ENCODE measurements around the gene GPR158.

Gene GPR158

GRCh38 chr10:25498645-25499044 lies 323.8 kb downstream of the GPR158 start:
- DNase-seq (ENCODE audit: low read depth), result no peak

- no peak for DNase-seq (ENCODE audit: low read depth)
Measured at GRCh38 chr10:25501912-25502311, 327.1 kb downstream of the GPR158 start.

GRCh38 chr10:25502453-25502852 lies 327.7 kb downstream of the GPR158 start:
- DNase-seq (ENCODE audit: low read depth), result no peak

- no peak for DNase-seq (ENCODE audit: low read depth)
Measured at GRCh38 chr10:25504306-25504705, 329.5 kb downstream of the GPR158 start.

GRCh38 chr10:25504838-25505237 lies 330.0 kb downstream of the GPR158 start:
- DNase-seq (ENCODE audit: low read depth), result no peak

GRCh38 chr10:25505466-25505865 lies 330.7 kb downstream of the GPR158 start:
- DNase-seq (ENCODE audit: low read depth), result no peak

- DNase-seq (ENCODE audit: low read depth), result no peak
Measured at GRCh38 chr10:25506821-25507335, 332.1 kb downstream of the GPR158 start.

GRCh38 chr10:25508112-25508815 lies 333.5 kb downstream of the GPR158 start:
- no peak for DNase-seq (ENCODE audit: low read depth)

- DNase-seq (ENCODE audit: low read depth), result no peak
Measured at GRCh38 chr10:25509151-25509550, 334.4 kb downstream of the GPR158 start.

- DNase-seq (ENCODE audit: low read depth), result no peak
Measured at GRCh38 chr10:25522294-25522693, 347.5 kb downstream of the GPR158 start.

- DNase-seq (ENCODE audit: low read depth), result no peak
Measured at GRCh38 chr10:25522946-25523608, 348.3 kb downstream of the GPR158 start.

GRCh38 chr10:25530306-25530705 lies 355.5 kb downstream of the GPR158 start:
- DNase-seq (ENCODE audit: low read depth), result no peak

GRCh38 chr10:25531457-25532061 lies 356.8 kb downstream of the GPR158 start:
- DNase-seq (ENCODE audit: low read depth), result no peak

GRCh38 chr10:25532213-25532612 lies 357.4 kb downstream of the GPR158 start:
- no peak for DNase-seq (ENCODE audit: low read depth)

GRCh38 chr10:25536027-25536426 lies 361.2 kb downstream of the GPR158 start:
- no peak for DNase-seq (ENCODE audit: low read depth)

- no peak for DNase-seq (ENCODE audit: low read depth)
Measured at GRCh38 chr10:25547382-25547781, 372.6 kb downstream of the GPR158 start.

GRCh38 chr10:25552283-25552919 lies 377.6 kb downstream of the GPR158 start:
- DNase-seq (ENCODE audit: low read depth), result no peak

GRCh38 chr10:25555865-25556264 lies 381.1 kb downstream of the GPR158 start:
- DNase-seq (ENCODE audit: low read depth), result no peak

- no peak for DNase-seq (ENCODE audit: low read depth)
Measured at GRCh38 chr10:25556457-25556856, 381.7 kb downstream of the GPR158 start.

- DNase-seq (ENCODE audit: low read depth), result no peak
Measured at GRCh38 chr10:25557136-25557535, 382.3 kb downstream of the GPR158 start.

- DNase-seq (ENCODE audit: low read depth), result no peak
Measured at GRCh38 chr10:25561758-25562157, 387.0 kb downstream of the GPR158 start.

GRCh38 chr10:25562547-25562946 lies 387.7 kb downstream of the GPR158 start:
- no peak for DNase-seq (ENCODE audit: low read depth)

GRCh38 chr10:25564351-25564750 lies 389.6 kb downstream of the GPR158 start:
- DNase-seq (ENCODE audit: low read depth), result no peak

Data from EH (cell line).